ENCODE measurements around the gene GP5. TPM values are rescaled to one million over a fixed set of nuclear protein-coding genes. Genes with fewer than 3 reads are reported as not detected.
A peak's percentile ranks its signal among the peaks of the same experiment; 100 is the strongest.

Gene GP5
- total RNA-seq, 1 experiment from 2014 or later: 0.09 TPM

GRCh38 chr3:194379651-194380050 is 19.4 kb downstream of the GP5 start:
- no peak for DNase-seq (ENCODE audit: low spot score)
- Mint-ChIP-seq H3K36me3 (no peaks in the 10 kb centered on the region), H3K4me1 (peaks cover 52% of the 10 kb centered on the region), H3K27me3 (ENCODE audit: low read depth) (no peaks in the 10 kb centered on the region), H3K27ac (no peak overlapping the region), H3K4me3 (no peak overlapping the region), H3K9me3 (no peaks in the 10 kb centered on the region)
- TF ChIP-seq FOXJ3 (CRISPR knock-in tag; IDR thresholded peaks at IDR 0.05; ENCODE audit: borderline replicate concordance) (no peak), SP1 (CRISPR knock-in tag; conservative IDR thresholded peaks at IDR 0.05) (no peak), CDX4 (CRISPR knock-in tag; IDR thresholded peaks at IDR 0.05; ENCODE audit: borderline replicate concordance) (no peak), ZBTB43 (CRISPR knock-in tag; IDR thresholded peaks at IDR 0.05) (no peak), NFE2L1 (CRISPR knock-in tag; IDR thresholded peaks at IDR 0.05) (no peak), ZNF671 (CRISPR knock-in tag; IDR thresholded peaks at IDR 0.05) (no peak), HMGA2 (CRISPR knock-in tag; IDR thresholded peaks at IDR 0.05) (no peak), ZNF138 (CRISPR knock-in tag; conservative IDR thresholded peaks at IDR 0.05) (no peak), HMGXB4 (CRISPR knock-in tag; IDR thresholded peaks at IDR 0.05) (no peak), ZNF232 (CRISPR knock-in tag; IDR thresholded peaks at IDR 0.05) (no peak), ZMAT4 (CRISPR knock-in tag; IDR thresholded peaks at IDR 0.05) (no peak), TP53 (CRISPR knock-in tag; IDR thresholded peaks at IDR 0.05) (no peak), ATF1 (CRISPR knock-in tag; IDR thresholded peaks at IDR 0.05) (no peak), IRF2 (CRISPR knock-in tag; IDR thresholded peaks at IDR 0.05; ENCODE audit: borderline replicate concordance, low read depth) (no peak)
- CTCF ChIA-PET: interaction anchor here (1.0 kb wide), 1 partner anchor 36 kb away, joined by 3 read pairs; no protein-coding TSS in a partner anchor
- ATAC-seq: no peak
- POLR2A ChIA-PET: no interaction called here

GRCh38 chr3:194379231-194379630 is 19.8 kb downstream of the GP5 start:
- H3K4me1 Mint-ChIP-seq: peaks cover 52% of the 10 kb centered on the region
- DNase-seq (ENCODE audit: low spot score) (no peak), ATAC-seq (no peak)
- ChIA-PET CTCF (interaction anchor here (1.0 to 1.1 kb wide), 2 partner anchors 36 to 40 kb away, joined by 3 to 6 read pairs; no protein-coding TSS in a partner anchor), POLR2A (no interaction called here)
- H3K36me3 Mint-ChIP-seq: no peaks in the 10 kb centered on the region
- H3K27ac Mint-ChIP-seq: no peak overlapping the region
- no peak overlapping the region for H3K4me3 Mint-ChIP-seq
- no peaks in the 10 kb centered on the region for H3K9me3 Mint-ChIP-seq
- no peaks in the 10 kb centered on the region for H3K27me3 Mint-ChIP-seq (ENCODE audit: low read depth)
- TF ChIP-seq ZNF416 (CRISPR knock-in tag; IDR thresholded peaks at IDR 0.05): no peak
- TF ChIP-seq AR (CRISPR knock-in tag; IDR thresholded peaks at IDR 0.05): no peak
- TF ChIP-seq ZNF121 (CRISPR knock-in tag; IDR thresholded peaks at IDR 0.05): no peak

- H3K9me3 Mint-ChIP-seq: no peaks in the 10 kb centered on the region
- no peak for TF ChIP-seq ZNF425 (CRISPR knock-in tag; conservative IDR thresholded peaks at IDR 0.05)
- TF ChIP-seq HMGA2 (CRISPR knock-in tag; IDR thresholded peaks at IDR 0.05): peak; percentile 44
- TF ChIP-seq HMGXB4 (CRISPR knock-in tag; IDR thresholded peaks at IDR 0.05): no peak
- H3K27me3 Mint-ChIP-seq (ENCODE audit: low read depth): no peaks in the 10 kb centered on the region
- no peak overlapping the region for H3K27ac Mint-ChIP-seq
- no peaks in the 10 kb centered on the region for H3K36me3 Mint-ChIP-seq
- ChIA-PET CTCF (interaction anchor here (0.6 kb wide), 1 partner anchor 44 kb away, joined by 3 read pairs; no protein-coding TSS in a partner anchor), POLR2A (no interaction called here)
- ATAC-seq (no peak), DNase-seq (ENCODE audit: low spot score) (no peak)
- H3K4me3 Mint-ChIP-seq: no peak overlapping the region
- peaks cover 44% of the 10 kb centered on the region for H3K4me1 Mint-ChIP-seq
Observed at GRCh38 chr3:194377708-194378107, 21.4 kb downstream of the GP5 start.

All from WTC11 (cell line).